ENCODE measurements around the gene PLEKHG4B.

PLEKHG4B gene

GRCh38 chr5:78805-79149 lies 13.2 kb upstream of the PLEKHG4B start:
- H3K4me3 ChIP-seq (ENCODE audit: low read length) = no peak overlapping the region
- no peak for TF ChIP-seq ZNF274 (IDR thresholded peaks at IDR 0.05; ENCODE audit: low read depth, low read length)

- TF ChIP-seq ZNF274 (IDR thresholded peaks at IDR 0.05; ENCODE audit: low read depth, low read length) = no peak
- no peak overlapping the region for H3K4me3 ChIP-seq (ENCODE audit: low read length)
Measured at GRCh38 chr5:79263-79662, 12.7 kb upstream of the PLEKHG4B start.

- H3K4me3 ChIP-seq (ENCODE audit: low read length) = no peak overlapping the region
- no peak for TF ChIP-seq ZNF274 (IDR thresholded peaks at IDR 0.05; ENCODE audit: low read depth, low read length)
Measured at GRCh38 chr5:79821-80220, 12.1 kb upstream of the PLEKHG4B start.

- no peak overlapping the region for H3K4me3 ChIP-seq (ENCODE audit: low read length)
- no peak for TF ChIP-seq ZNF274 (IDR thresholded peaks at IDR 0.05; ENCODE audit: low read depth, low read length)
Measured at GRCh38 chr5:81391-82021, 10.5 kb upstream of the PLEKHG4B start.

- no peak for TF ChIP-seq ZNF274 (IDR thresholded peaks at IDR 0.05; ENCODE audit: low read depth, low read length)
- H3K4me3 ChIP-seq (ENCODE audit: low read length) = no peak overlapping the region
Measured at GRCh38 chr5:82097-82496, 9.9 kb upstream of the PLEKHG4B start.

GRCh38 chr5:82570-82969 lies 9.4 kb upstream of the PLEKHG4B start:
- H3K4me3 ChIP-seq (ENCODE audit: low read length) = no peak overlapping the region
- TF ChIP-seq ZNF274 (IDR thresholded peaks at IDR 0.05; ENCODE audit: low read depth, low read length) = no peak

GRCh38 chr5:83029-83428 lies 8.9 kb upstream of the PLEKHG4B start:
- no peak overlapping the region for H3K4me3 ChIP-seq (ENCODE audit: low read length)
- no peak for TF ChIP-seq ZNF274 (IDR thresholded peaks at IDR 0.05; ENCODE audit: low read depth, low read length)

GRCh38 chr5:85334-85995 lies 6.5 kb upstream of the PLEKHG4B start:
- H3K4me3 ChIP-seq (ENCODE audit: low read length) = no peak overlapping the region
- TF ChIP-seq ZNF274 (IDR thresholded peaks at IDR 0.05; ENCODE audit: low read depth, low read length) = no peak

- TF ChIP-seq ZNF274 (IDR thresholded peaks at IDR 0.05; ENCODE audit: low read depth, low read length) = no peak
- H3K4me3 ChIP-seq (ENCODE audit: low read length) = no peak overlapping the region
Measured at GRCh38 chr5:89337-90286, 2.4 kb upstream of the PLEKHG4B start.

GRCh38 chr5:90590-91547 lies 1.1 kb upstream of the PLEKHG4B start:
- TF ChIP-seq ZNF274 (IDR thresholded peaks at IDR 0.05; ENCODE audit: low read depth, low read length) = no peak

GRCh38 chr5:92401-93220 lies 643 bp downstream of the PLEKHG4B start:
- no peak overlapping the region for H3K4me3 ChIP-seq (ENCODE audit: low read length)
- TF ChIP-seq ZNF274 (IDR thresholded peaks at IDR 0.05; ENCODE audit: low read depth, low read length) = no peak

More at GRCh38 chr5:90590-91547, 1.1 kb upstream of the PLEKHG4B start:
- no peak overlapping the region for H3K4me3 ChIP-seq (ENCODE audit: low read length)

- no peak overlapping the region for H3K4me3 ChIP-seq (ENCODE audit: low read length)
- no peak for TF ChIP-seq ZNF274 (IDR thresholded peaks at IDR 0.05; ENCODE audit: low read depth, low read length)
Measured at GRCh38 chr5:93221-93980, 1.4 kb downstream of the PLEKHG4B start.

Data from GM08714 (cell line).